VCaP (cell line): ENCODE results near the gene MCL1.
"Not testable (repeated sequence)": the region's sequence is repeated elsewhere in the genome, so short reads cannot be mapped to it uniquely, and the experiment has no call there.

ENCODE experiments used
- H3K27ac ChIP-seq: fragments of 450-650 bp; 2 replicates; pipeline ENCODE4 v1.5.1; 2017
- CTCF ChIP-seq: fragments of 450-650 bp; conservative IDR thresholded peaks from 2 replicates; pipeline ENCODE4 v1.5.1; 2017; ENCODE audit warnings: mild to moderate bottlenecking, moderate library complexity

Gene MCL1

GRCh38 chr1:150610576-150610975 is 31.2 kb upstream of the MCL1 start:
- no peak for TF ChIP-seq CTCF
- H3K27ac ChIP-seq, result no peak overlapping the region

GRCh38 chr1:150609732-150610131 is 30.3 kb upstream of the MCL1 start:
- H3K27ac ChIP-seq, result no peak overlapping the region
- no peak for TF ChIP-seq CTCF

- no peak for TF ChIP-seq CTCF
- no peak overlapping the region for H3K27ac ChIP-seq
Observed at GRCh38 chr1:150606463-150607142, 27.2 kb upstream of the MCL1 start.

- H3K27ac ChIP-seq, result not testable (repeated sequence)
Observed at GRCh38 chr1:150605451-150605731, 26.0 kb upstream of the MCL1 start.

GRCh38 chr1:150604226-150604588 is 24.8 kb upstream of the MCL1 start:
- no peak for TF ChIP-seq CTCF
- no peak overlapping the region for H3K27ac ChIP-seq

- TF ChIP-seq CTCF, result no peak
- no peak overlapping the region for H3K27ac ChIP-seq
Observed at GRCh38 chr1:150603711-150604110, 24.3 kb upstream of the MCL1 start.

- H3K27ac ChIP-seq, result not testable (repeated sequence)
Observed at GRCh38 chr1:150602372-150602771, 23.0 kb upstream of the MCL1 start.

- TF ChIP-seq CTCF, result no peak
- H3K27ac ChIP-seq, result no peak overlapping the region
Observed at GRCh38 chr1:150601540-150601939, 22.1 kb upstream of the MCL1 start.

GRCh38 chr1:150598346-150598745 is 18.9 kb upstream of the MCL1 start:
- H3K27ac ChIP-seq, result not testable (repeated sequence)
